HG03039 (cell line): ENCODE measurements around the gene DOK3.

ENCODE experiments used
- ATAC-seq: cut with Tn5 transposase; IDR thresholded peaks from one replicate; pipeline ENCODE4 v1.9.1; 2021; ENCODE audit warnings: mild to moderate bottlenecking, moderate library complexity; ENCODE audit not compliant: unreplicated experiment

The DOK3 gene

DNA sequence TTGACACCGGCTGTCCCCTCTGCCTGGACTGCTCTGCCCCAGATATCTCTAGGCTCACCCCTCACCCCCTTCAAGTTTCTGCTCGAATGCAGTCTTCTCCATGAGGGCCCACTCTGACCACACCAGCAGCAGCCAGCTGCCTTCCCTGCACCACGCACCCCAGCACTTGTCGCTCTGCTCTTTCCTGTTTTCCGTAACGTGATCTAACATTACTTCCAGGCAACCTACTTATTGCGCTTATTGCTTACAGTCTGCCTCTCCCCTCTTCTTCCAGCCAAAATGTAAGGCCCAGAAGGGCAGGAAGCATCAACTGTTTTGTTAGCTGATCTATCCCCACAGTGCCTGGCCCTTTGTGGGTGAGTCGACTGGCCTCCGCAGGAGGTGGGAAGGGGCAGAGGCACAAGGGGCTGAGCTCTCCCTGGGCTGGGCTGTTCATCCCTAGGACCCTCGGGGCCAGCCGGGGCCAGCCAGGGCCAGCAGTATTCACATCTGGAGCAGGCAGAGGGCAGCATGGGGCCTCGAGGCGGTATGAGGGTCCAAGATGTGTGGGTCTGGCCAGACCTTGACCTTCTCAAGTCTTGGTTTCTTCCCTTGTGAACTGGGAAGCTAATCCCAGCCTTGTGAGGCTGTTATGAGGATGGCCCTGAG lies 24.6 kb downstream of the DOK3 start:
- ATAC-seq, result no peak

DNA sequence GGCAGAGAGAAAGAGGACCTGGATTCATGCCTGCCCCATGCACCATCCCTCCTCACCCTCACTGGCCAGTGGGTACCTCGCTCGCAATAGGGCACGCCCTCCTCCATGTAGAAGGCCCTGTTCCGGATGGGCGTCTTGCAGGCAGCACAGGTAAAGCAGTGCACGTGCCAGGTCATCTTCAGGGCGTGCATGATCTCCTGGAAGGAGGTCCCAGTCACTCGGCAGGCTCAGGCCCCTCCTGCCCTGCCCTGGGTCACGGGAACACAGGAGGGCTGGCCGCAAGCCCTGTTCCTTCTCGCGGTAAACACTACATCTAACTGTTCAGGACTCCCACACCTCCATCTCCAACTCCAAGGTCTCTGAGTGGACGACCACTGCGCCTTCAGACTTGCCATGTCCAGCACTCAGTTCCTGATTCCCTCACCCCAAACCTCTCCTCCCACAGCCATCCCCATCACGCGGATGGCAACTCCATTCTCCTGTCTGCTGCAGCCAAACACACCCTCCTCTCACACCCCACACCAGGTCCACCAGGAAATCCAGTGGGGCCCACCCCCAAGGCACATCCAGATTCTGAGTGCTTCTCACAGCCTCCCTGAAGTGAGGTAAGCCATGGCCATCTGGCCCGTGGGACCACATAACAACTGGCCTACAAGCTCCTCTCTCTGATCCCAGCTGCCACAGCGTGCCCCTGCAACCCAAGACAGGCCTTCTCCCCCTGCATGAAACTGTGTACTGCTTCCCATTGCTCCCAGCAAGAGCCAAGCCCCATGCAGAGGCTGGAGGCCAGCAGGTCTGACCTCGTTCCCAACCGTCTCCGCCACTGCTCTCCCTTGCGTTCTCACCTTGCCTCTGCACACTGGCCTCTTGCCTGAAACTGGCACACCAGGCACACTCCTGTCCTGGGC lies 25.4 kb downstream of the DOK3 start:
- no peak for ATAC-seq

GRCh38 chr5:177483042-177483441 lies 26.6 kb downstream of the DOK3 start:
- ATAC-seq, result no peak

- ATAC-seq, result no peak
Observed at GRCh38 chr5:177482359-177482795, 27.2 kb downstream of the DOK3 start.

DNA sequence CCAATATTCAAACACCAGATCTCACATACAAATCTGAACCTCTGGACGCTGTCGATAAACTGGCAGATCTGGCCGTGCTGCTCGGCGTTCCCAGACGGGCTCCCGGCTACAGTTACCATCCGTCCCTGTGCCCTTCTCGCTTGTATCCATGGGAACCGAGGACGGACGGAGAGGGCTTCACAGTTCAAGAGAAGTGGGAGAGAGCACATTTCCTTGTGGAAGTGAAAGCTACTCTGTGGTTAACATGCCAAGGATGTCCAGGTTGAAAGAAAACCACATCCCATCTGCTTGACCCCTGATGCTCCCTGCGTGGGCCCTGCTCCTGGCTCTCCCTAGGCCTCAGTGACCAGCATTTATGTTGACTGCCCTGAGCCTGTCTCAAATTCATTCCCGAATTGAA lies 29.9 kb downstream of the DOK3 start:
- no peak for ATAC-seq

- ATAC-seq, result no peak
Observed at GRCh38 chr5:177478711-177479646, 30.6 kb downstream of the DOK3 start.

- ATAC-seq, result no peak
Observed at GRCh38 chr5:177477701-177478477, 31.7 kb downstream of the DOK3 start.

- ATAC-seq, result no peak
Observed at GRCh38 chr5:177476531-177477233, 32.9 kb downstream of the DOK3 start.

DNA sequence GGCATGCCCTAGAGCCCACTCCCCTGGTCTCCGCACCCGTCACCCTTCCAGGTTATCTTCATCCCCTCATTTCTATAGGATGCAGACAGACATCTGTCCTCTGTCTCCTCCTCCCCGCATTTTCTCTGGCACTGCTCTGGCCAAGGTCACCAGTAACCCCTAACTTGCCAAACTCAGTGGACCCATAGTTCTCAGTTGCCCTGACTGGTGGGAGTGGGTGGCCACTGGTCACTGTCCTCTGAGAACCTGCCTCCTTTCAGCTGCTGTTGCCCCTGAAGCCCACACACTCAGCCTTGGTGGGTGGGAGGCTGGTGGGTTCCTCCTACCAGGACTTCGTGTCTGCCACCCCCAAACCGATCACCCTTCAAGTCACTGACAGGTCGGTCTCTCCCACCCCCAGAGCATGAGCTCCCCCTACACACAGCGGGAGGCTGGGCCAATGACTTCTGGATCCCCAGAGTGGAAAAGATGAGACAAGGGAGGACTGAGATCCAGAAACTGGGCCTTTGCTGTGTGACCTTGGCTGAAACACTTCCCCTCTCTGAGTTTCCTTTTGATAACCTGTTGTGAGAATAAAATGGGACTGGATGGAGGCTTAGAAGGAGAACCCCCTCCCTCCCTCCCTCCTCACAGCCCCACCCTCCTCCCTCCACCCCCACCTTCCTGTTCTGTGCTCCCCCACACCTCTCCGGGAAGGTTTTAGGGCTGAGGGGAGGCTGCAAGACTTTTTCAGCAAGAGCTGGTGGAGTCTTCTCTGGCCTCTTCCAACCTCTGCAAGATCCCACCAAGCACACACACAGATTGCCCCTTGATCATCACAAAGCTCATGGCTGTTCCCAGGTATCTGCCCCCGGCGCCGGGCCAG lies 33.8 kb downstream of the DOK3 start:
- no peak for ATAC-seq

- no peak for ATAC-seq
Observed at GRCh38 chr5:177474846-177475562, 34.6 kb downstream of the DOK3 start.

DNA sequence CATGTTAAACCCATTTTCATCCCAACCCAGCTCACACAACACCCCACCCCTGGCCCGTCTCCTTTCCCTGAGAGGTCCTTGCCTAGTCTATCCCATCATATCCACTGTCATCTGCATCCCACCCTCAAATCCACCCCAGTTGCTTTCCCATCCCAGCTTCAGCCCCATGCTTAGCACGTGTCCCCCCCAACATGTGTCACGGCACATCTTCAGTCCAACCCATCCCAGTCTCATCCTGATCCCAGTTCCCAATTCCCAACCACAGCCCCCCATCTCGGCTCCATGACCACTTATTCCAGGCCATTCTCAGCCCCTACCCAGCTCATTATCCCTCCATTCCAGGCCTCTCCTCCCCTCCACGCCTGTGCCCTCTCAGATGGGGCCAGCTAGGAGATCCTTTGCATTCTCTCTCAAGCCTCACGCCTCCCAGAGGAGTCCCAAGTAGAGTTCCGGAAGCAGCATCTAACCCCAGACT lies 35.6 kb downstream of the DOK3 start:
- ATAC-seq, result no peak

DNA sequence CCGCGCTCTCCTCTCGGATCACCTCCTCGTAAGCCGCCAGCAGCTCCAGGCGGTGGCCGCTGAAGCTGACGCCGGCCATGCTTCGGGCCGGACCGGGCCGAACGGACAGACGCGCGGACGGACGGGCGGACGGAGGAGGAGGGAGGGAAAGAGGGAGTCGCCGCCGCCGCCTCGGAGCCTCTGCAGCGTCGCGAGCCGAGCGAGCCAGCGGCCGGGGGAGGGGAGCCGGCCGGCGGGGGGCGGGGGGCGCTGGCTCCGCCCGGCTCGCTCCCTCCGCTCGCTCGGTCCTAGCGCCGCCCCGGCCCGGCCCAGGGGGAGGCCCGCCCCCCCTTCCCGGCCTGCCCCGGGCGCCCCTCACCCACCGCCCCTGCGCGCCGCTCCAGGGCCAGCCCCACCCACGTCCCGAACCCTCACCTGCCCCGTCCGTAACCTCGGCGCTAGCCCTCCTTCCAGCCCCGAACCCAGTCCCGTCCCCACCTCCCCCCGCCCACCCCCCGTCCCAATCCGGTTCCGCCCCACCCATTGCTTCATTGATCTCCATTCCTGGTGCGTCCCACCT lies 36.1 kb downstream of the DOK3 start, which contains the start of gene DBN1:
TSS of gene DBN1 (minus strand) at position 192 of the 559 bp plus-strand sequence. CDS start at position 79, 113 bp downstream.
- no peak for ATAC-seq

DNA sequence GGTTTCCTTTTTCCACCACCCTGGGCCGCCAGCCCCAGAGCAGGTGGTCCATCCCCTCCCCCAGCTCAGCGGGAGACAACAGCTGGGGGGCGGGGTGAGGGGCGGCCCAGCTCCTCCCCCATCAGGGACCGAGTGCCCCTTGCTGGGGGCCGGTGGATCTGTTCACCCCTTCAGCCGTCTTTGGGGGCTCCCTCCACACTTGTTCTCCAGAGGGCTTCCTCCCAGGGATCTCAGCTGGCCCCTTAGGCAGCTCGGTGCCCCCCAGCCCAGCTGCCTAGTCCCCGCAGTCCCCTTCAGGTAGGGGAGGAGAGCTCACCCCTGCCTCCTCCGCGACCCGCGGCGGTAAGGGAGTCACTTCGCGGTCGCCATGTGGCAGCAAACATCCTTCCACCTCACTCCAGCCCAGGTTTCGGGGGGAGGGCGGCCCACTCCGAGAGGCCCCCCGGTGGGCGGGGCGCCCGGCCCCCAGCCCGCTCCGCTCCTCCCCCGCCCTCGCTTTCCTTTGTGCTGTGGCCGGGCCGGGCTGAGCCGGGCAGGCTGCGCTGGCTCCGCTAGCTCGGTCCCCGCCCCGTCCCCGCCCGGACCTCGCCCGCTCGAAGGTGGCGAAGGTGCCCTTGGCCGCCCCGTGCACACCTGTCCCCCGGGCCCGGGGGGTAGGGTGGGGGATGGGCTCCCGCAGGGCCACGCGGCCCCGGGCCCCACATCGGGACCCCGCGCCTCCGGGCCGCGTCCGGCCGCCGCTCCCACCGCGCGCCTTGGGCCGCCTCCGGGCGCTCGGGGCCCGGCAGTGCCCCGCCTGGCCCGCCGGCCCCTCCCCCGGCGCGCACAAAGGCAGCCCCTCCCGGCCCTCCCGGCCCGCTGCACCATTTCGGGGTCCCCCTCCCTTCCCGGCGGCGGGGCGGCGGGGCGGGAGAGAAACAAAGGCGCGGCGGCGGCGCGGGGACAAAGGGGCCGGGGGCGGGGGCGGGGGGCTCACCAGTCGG lies 36.9 kb downstream of the DOK3 start:
- no peak for ATAC-seq

GRCh38 chr5:177471610-177472356 lies 37.8 kb downstream of the DOK3 start:
- no peak for ATAC-seq

DNA sequence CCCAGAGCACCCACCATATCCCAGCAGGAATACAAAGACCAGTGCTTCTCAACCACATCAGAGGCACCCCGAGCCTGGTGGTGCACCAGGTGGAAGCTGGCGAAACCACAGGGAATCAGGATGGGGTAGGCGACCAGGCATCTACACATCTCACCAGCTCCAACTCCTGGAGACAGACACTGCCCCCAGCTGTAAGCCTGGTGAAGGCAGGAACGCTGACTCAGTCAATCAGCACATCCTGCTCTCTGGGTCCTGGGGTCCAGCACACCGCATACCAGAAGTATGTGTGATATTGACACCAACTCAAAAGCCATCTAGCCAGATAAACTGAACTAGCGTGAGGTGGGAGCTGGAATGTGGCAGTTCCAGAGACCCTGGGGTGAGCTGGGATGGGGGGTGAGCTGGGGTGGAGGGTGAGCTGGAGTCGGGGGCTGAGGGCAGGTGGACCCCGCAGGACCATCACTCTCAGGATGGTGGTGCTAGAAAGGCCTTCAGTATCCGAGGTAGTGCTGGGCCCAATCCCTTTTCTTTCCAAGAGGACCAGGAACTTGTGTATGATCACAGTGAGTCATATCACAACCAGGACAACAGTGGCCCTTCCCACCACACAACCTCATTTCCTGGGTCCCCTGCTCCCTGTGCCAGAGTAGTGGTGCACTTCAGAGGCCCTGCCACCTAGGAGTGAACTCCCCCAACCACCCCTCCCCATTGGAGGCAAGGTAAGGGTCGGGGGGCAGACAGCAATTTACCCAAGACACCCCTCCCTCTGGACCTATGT lies 38.7 kb downstream of the DOK3 start:
- no peak for ATAC-seq
